HUDEP-2 (cell line): ENCODE results near the gene APLN.
A peak's percentile ranks its signal among the peaks of the same experiment; 100 is the strongest.

Experiments used
- DNase-seq, 76 experiments: peaks; one replicate each; lab custom pipeline; 2025; ENCODE audit not compliant: unreplicated experiment in 76 of 76; lab: John Stamatoyannopoulos, UW

Gene APLN

DNA sequence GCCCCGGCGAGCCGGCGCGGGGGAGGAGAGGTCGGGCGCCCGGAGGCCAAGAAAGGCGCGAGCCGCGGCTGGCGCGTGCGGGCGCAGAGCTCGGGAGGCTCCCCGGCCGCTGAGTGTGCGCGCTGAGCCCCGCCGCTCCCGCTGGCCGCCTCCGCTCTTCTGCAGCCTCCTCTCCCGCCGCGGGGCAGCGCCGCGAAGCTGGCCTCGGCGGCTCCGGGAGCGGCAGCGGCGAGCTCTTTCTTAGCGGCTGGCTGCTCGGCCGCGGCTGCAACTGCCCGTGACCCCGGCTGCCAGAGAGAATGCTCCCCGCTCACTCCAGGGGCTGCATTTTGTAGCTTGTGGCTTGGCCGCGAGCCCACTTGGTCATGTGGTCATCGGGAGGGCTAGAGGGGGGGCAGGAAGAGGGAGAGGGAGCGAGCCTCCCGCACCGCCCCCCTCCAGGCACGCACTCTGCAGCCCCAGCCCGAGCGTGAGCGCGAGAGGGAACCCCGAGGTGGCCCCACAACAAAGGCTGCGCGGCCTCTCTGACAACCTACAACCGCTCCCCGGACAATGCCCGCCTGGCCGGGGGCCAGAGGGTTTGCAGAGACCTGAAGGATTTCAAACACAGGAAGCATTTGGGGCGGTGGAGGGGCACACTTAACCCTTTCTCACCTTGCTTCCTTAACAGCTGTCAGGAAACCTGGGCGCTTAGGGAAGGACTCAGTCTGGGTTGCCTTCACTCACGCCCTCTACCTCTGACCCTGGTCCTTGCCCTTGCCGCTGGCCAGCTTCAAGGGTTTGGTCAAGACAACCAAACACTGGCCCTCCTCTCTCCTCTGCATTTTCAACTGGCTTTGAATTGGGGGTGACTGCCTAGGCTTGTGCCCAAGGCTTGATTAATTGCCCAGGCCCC is at the start of gene APLN:
Gene APLN (minus strand): TSS at position 305 of the 895 bp plus-strand sequence. CDS start 326 bp downstream, outside the sequence.
- peak in 5 of 76 experiments; percentile 0 to 2 (median 1) for DNase-seq

DNA sequence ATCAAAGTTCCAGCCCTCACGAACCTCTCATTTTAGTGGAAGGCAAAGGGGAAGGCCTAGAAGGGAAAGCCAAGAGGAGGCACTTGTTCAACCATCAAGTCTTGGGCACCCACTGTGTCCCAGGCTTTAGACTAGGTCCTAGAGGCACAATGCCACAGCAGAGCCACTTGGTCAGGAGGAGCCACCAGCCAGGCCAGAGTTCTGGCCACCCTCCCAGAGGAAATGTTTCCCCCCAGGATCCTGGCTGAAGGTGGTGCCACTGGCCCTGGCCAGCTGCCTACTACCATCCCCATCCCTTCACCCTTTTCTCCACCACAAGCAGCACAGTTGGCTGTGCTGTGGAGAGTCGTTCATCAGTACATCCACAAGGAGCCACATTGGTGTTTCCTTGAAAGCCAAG is 49.7 kb upstream of the APLN start:
- DNase-seq = no peak

DNA sequence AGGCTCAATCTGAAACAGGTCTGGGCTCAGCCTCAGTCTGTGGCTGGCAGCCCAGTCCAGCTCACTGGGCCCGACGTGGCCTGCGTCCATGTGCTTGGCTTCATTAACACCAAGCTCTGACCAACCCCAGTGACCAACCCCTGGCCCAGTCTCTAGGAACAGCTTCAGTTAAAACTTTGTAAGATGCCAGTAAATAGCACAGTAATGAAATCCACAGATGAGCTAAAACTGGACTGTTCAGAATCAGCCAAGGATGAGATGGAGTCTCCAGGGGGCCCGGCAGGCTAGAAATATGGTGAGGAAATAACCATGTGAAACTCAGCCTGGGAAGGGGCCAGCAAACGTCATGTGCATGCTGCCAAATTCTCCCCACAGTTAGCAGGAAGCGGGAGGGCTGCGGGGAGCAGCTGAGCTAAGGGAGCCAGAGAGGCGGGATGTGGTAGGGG is 46.9 kb upstream of the APLN start:
- no peak for DNase-seq

- DNase-seq = no peak
These were observed 45.8 kb upstream of the APLN start for GRCh38 chrX:129700536-129700935.

DNA sequence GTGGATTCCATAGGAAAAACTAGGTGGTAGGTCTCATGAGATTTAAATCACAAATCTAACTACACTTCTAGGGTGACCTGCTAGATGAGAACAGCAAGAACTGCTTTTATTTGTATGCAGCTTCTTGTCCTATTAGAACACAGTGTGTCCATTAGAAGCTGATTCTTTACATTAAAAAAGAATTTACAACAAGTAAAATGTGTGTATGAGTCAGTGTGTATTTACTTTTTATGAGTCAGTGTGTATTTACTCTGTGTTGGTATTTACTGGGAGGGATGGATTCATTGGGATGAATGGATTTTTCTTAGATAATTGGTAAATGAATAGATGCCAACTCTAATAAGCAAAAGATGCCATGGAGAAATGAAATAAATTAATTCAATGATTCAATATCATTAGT is 43.4 kb upstream of the APLN start:
- no peak for DNase-seq

DNA sequence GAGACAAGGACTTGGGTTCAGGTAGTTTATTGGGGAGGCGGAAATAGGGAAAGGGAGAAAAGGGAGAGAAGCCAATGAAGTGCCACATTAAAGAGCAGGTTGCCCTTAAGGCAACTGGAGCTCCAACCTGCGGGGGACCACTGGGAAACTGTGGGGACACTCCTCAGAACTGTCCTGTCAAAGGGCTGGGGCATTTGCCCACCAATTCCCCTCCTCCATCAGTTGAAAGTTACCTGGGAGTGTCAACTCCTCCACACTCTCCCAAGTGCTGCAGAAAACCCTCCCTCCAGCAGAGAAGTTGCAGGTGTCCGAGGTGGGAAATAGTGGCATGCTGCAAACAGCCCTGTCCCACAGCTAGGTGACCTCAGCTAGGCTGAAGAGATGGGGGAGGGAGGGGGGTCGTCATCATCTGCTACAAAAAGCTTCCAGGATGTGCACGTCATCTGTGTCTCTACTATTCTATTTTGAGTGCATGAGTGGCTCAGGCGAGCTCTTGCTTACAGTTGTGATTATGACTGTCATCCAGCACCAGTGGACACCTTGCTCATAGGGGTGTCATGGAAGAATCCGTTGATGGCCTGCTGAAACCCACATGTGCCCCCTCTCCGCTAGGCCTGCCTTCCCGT is 42.6 kb upstream of the APLN start:
- DNase-seq = no peak

- DNase-seq = no peak
These were observed 41.9 kb upstream of the APLN start for GRCh38 chrX:129696463-129697155.

DNA sequence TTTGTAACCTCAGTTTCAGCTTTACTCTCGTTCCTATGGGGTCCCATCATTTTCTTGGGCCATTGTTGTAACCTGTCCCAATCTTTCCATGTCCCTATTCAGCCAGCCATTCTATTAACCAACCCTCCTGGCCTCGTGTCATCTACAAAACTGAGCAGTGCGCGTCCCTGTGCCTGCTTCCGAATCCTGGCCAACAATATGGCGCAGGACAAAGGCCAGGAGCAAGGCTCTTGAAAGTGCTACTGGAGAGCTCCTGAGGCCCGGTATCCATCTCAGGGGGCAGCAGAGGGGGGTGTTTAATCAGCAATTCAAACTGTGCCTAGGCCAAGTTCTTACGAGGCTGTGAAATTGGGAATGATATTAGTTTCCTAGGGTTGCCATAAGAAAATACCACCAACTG is 41.2 kb upstream of the APLN start:
- no peak for DNase-seq

GRCh38 chrX:129695535-129695934 is 40.8 kb upstream of the APLN start:
- DNase-seq = no peak

DNA sequence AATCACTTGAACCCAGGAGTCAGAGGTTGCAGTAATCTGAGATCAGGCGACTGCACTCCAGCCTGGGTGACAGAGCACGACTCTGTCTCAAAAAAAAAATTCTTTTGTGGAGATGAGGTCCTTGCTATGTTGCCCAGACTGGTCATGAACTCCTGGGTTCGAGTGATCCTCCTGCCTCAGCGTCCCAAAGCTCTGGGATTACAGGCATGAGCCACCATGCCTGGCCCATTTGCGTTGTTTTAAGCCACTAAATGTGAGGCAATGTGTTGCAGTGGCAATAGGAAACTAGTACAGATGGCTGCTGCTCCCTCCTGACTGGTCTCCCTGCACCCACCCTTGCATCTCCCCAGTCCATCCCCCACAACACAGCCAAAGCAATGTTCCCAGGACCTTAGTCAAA is 40.0 kb upstream of the APLN start:
- no peak for DNase-seq

DNA sequence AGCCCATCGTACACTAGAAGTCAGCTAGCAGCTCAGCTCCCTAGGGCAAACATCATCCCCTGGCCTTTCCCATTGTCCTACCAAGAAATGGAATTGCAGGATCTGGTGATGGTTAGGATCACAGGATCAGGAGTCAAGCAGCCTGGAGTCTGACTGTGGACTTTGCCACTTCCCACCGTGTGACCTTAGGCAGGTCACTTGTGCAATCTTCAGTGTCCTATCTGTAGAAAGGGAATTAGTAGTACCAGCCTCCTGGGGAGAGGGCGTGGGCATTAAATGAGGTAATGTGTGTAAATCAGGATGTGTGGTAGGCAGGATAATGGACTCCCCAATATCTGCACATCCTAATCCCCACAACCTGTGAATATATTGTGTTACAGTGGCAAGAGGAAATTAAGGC is 38.6 kb upstream of the APLN start:
- DNase-seq = no peak

- no peak for DNase-seq
These were observed 35.7 kb upstream of the APLN start for GRCh38 chrX:129690435-129690834.

DNA sequence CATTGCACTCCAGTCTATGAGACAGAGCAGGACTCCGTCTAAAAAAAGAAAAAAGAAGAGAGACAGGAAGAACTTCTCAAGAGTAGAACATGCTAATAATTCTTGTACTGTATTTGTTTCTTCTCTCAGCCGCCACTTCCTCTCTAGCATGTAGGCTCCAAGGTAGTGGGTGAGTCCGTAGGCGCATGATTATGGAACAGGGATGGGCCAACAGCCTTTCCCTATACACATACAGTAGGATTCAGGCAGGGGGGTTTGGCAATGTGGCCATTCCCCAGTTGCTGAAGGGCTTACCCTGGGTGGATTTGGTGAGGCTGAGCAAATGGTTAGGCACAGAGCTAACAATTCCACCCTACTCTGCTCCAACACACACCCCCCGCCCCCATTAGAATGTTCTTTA is 35.0 kb upstream of the APLN start:
- no peak for DNase-seq

GRCh38 chrX:129688097-129688496 is 33.3 kb upstream of the APLN start:
- DNase-seq = no peak

DNA sequence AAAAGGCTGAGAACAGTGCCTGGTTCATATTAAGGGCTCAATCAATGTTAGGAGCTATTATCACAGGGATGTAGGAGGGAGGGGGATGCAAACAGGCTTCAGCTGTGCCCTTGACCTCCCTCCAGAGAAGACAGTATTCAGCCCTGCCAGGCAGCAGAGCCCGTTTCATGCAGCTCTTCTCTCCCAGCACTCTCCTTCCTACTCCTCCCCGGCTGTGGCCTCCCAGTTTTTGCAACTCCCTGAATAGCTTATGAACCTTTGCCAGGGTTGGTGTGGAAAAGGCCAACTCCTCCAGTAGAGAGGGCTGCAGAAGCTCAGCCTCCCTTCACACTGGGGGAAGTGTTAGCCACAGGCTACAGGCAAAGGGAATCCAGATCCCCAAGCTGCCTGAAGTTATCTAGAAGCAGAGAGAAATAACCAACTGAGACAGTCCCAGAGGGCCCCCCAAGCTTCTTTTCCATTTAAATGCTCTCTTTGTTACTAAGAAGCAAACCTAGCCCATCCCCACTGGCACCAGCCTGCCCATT is 31.7 kb upstream of the APLN start:
- DNase-seq = no peak

GRCh38 chrX:129682979-129683378 is 28.2 kb upstream of the APLN start:
- no peak for DNase-seq

DNA sequence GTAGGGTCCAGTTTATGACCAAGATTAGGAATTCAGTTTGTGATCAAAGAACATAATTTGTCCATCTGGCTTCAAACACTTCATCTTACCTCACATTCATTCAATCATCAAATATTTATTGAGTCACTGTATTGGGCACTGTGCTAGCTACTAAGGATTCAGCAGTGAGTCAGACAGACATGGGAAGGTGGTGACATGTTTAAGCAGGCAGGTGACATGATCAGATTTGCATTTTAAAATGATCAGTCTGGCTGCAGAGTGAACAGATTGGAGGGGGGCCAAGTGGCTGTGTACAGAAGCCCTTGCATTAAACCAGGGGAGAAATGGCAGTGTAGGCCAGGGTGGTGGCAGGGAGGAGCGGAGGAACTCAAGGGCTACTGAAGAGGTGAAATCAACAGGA is 25.1 kb upstream of the APLN start:
- DNase-seq = no peak

DNA sequence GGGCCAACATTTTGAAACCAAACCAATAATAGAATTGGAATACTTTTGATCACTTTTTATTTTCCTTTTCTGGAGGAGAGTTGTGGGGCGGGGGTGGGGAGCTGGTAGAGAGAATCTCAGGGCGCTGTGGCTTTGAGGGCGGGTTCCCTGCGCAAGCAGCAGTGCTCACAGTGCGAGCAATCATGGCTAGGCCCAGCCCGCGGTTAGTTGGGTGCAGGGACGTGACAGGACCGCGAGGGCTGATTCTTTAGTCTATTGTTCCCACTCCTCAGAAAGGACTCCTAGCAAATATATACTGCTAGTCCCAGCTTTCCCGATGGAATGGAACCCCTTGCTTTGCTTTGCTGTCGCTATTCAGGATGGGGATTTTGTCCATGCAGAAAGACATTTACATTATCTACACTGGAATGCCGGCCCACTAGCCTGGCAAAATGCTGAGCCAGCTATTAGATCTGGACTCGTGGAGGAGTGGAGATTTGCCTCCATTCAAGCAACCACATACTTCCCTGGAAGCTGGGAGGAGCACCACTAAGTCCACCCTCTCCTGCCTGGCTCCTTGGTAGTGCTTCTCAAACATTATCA is 23.9 kb upstream of the APLN start:
- DNase-seq = peak in 3 of 76 experiments; percentile 1 to 5 (median 3)

GRCh38 chrX:129667412-129667811 is 12.7 kb upstream of the APLN start:
- DNase-seq = no peak

DNA sequence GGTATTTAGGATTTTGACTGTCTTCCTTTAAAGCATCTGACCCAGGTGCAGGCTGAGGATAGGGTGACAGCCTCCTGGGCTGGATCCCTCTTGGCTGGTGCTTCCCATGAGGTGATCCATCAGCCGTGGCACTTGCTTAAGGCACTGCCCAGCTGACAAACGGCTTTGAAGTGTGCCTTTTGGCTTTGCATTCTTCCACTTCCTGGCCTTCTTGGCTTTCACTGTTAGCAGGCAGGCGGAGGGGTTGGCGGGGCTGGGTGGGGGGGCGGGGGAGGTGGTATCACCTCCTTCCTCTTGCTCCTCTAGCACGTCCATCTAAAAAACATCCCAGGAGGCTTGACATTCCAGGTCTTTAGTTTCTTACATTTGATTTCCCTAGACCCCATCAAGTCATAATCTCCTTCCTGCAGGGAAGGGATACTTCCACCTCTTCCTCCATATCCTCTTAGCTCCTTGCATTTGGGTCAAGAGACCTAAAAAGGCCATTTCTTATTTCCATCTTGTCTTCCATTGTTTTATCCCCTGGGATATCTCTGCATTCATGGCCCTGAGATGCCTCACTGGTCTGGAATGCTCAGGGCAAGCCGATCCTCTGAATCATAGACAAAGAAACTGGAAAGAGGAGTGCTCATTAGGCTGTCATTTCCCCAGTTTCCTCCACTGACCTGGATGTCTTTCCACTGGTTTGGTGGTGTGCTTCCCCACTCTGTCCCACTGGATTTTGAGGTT is 11.3 kb upstream of the APLN start:
- no peak for DNase-seq
